Activated CD4-positive, alpha-beta T cell treated with anti-CD3 and anti-CD28 coated beads for 1 hour (primary cell): ENCODE results near the gene PRIM2.
"Not testable (repeated sequence)": the region's sequence is repeated elsewhere in the genome, so short reads cannot be mapped to it uniquely, and the experiment has no call there.

Experiments used
- DNase-seq: peaks from one replicate; pipeline ENCODE4 v3.0.0-alpha.2; 2020

Gene PRIM2

GRCh38 chr6:57631773-57632172, 314.3 kb downstream of the PRIM2 start:
- not testable (repeated sequence) for DNase-seq

DNA sequence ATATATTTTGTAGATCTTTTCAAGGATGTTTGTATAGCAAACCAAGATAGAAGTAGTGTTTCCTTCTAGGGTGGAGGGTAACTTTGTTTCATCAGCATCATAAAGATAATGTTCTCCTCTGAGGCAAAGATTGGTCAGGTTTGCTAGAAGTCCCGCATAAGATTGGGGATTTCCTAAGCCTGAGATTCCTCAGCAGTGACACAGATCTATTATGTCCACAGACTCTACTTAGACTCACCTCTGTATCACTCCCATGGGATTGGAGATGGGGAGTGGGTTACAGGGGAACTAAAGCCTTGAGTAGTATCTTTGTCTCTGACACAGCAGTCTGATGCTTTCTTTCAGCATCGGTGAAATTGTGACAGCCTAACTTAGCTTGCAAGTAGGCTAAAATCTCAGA, 341.1 kb downstream of the PRIM2 start:
- not testable (repeated sequence) for DNase-seq

DNA sequence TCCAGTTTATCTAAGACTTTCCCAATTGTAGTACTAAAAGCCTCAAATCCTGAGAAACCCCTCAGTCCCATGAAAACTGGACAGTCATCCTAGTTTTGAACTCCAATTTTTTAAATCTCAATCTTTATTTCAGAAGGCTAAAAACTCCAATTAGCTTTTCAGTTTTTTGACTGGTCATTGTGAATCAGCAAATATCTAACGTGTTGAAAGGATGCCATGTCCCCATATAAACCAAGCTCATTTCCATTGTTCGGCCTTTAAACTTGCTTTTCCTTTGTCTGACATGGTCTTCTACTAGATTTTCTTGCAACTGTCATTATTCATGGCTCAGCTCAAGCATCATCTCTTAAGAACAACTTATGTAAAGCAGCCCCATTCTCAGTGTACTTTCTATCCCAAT, 342.4 kb downstream of the PRIM2 start:
- DNase-seq = not testable (repeated sequence)

GRCh38 chr6:57660940-57661339, 343.5 kb downstream of the PRIM2 start:
- not testable (repeated sequence) for DNase-seq

- DNase-seq = not testable (repeated sequence)
Observed at GRCh38 chr6:57668108-57668507, 350.7 kb downstream of the PRIM2 start.

GRCh38 chr6:57671237-57671636, 353.8 kb downstream of the PRIM2 start:
- not testable (repeated sequence) for DNase-seq

GRCh38 chr6:57671937-57672627, 354.7 kb downstream of the PRIM2 start:
- not testable (repeated sequence) for DNase-seq

DNA sequence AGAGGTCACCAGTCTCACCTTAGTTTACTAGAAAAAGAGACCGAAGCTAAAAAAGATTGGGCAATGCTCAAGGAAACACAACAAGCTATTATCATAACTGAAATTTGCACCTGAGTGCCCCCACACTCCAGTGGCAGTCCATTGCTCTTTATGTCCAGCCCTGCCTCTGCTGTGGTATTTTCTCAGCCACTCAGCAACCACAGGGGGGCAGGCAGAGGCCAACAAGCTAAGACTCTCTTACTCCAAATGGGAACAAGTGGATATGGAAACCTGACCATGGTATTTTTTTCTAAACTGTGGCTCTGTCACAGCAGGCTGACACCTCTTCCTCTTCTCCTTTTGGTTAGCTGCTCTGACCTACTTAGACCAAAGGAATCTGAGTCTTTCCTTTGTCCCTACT, 355.9 kb downstream of the PRIM2 start:
- not testable (repeated sequence) for DNase-seq

- not testable (repeated sequence) for DNase-seq
Observed at GRCh38 chr6:57675386-57675785, 358.0 kb downstream of the PRIM2 start.

GRCh38 chr6:57696382-57696781, 379.0 kb downstream of the PRIM2 start:
- not testable (repeated sequence) for DNase-seq
